IMR-90 (cell line): ENCODE results near the gene ZSCAN5A.
"Not testable (repeated sequence)": the region's sequence is repeated elsewhere in the genome, so short reads cannot be mapped to it uniquely, and the experiment has no call there.

Experiments
- CHD1 ChIP-seq: IDR thresholded peaks from 2 replicates; pipeline ENCODE4 v1.6.1; 2012; ENCODE audit warnings: low read depth, low read length, improper control_type of control experiment
- CTCF ChIP-seq: conservative IDR thresholded peaks from 2 replicates; pipeline ENCODE4 v1.5.1; 2012; ENCODE audit warnings: mild to moderate bottlenecking, low read depth, low read length, improper control_type of control experiment
- MAZ ChIP-seq: IDR thresholded peaks from 2 replicates; pipeline ENCODE4 v1.6.1; 2012; ENCODE audit warnings: low read depth, mild to moderate bottlenecking, low read length, improper control_type of control experiment, moderate library complexity, borderline replicate concordance
- POLR2A ChIP-seq: IDR thresholded peaks from 2 replicates; pipeline ENCODE4 v1.6.1; 2012; ENCODE audit warnings: mild to moderate bottlenecking, low read depth, low read length
- RFX5 ChIP-seq: IDR thresholded peaks from 2 replicates; pipeline ENCODE4 v1.8.0; 2012; ENCODE audit warnings: low read depth, mild to moderate bottlenecking, low read length, moderate library complexity

- TF ChIP-seq CHD1, CTCF, POLR2A, MAZ, RFX5: not testable (repeated sequence)
Measured at GRCh38 chr19:56176310-56176709, 138.3 kb downstream of the ZSCAN5A start.
